ENCODE results near the gene SLC2A5.

SLC2A5 gene

DNA sequence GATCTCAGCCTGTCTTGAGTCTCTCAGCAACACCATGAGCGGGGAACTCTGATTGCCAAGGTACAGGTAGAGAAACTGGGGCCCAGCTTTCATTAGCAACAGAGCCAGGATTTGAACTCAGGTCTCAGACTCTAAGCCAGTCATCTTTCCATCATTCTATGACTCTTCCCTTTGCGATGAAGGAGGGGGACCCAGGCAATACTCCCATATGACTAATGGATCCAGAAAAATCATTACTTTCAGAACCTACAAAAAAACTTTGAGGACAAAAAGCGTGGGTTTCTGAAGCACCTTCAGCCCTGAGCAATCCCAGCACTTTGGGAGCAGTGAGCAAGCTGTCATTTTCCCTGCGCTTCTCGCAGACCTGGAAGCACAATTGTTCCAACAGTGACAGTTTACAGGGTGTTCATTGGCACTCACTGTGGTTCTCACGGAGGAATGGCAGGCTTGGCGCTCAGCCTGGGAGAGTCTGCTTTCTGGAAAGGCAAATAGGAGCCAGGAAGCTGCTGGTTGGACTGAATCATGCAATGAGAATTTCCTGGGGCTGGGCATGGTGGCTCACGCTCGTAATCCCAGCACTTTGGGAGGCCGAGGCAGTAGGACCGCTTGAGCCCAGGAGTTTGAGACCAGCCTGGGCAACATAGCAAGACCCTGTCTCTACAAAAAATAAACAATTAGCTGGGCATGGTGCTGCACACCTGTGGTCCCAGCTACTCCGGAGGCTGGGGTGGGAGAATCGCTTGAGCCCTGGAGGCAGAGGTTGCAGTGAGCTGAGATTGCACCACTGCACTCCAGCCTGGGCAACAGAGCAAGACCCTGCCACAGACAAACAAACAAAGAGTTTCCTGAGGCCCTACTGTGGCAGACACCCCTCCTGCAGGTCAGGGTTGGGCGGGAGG is 83.3 kb downstream of the SLC2A5 start:
- in situ Hi-C loops (cut with MboI; ENCODE audit: low sequenced_read_pairs), result no loop called here

Measured in HL-60/S4 treated with phorbol 12-myristate 13-acetate at 8.2 ng/mL for 4 days and 3 days (cell line).